DMS114 treated with DMSO at 0.1 percent for 48 hours (cell line): Measurements from ENCODE around the gene HPSE2.
"Not testable (repeated sequence)": the region's sequence is repeated elsewhere in the genome, so short reads cannot be mapped to it uniquely, and the experiment has no call there.

Experiments used
- DNase-seq: peaks from one replicate; lab custom pipeline; 2025; ENCODE audit not compliant: unreplicated experiment; lab: John Stamatoyannopoulos, UW

Gene HPSE2

GRCh38 chr10:99170116-99170675 is 65.5 kb downstream of the HPSE2 start:
- no peak for DNase-seq

- DNase-seq, result no peak
Measured at GRCh38 chr10:99161165-99161564, 74.5 kb downstream of the HPSE2 start.

- DNase-seq, result no peak
Measured at GRCh38 chr10:99143651-99144050, 92.0 kb downstream of the HPSE2 start.

- no peak for DNase-seq
Measured at GRCh38 chr10:99143011-99143410, 92.6 kb downstream of the HPSE2 start.

- DNase-seq, result not testable (repeated sequence)
Measured at GRCh38 chr10:99132897-99133296, 102.8 kb downstream of the HPSE2 start.

GRCh38 chr10:99125879-99126278 is 109.8 kb downstream of the HPSE2 start:
- DNase-seq, result no peak

GRCh38 chr10:99124376-99124775 is 111.3 kb downstream of the HPSE2 start:
- no peak for DNase-seq

- DNase-seq, result no peak
Measured at GRCh38 chr10:99123851-99124250, 111.8 kb downstream of the HPSE2 start.

GRCh38 chr10:99123336-99123735 is 112.3 kb downstream of the HPSE2 start:
- no peak for DNase-seq

- no peak for DNase-seq
Measured at GRCh38 chr10:99119258-99119748, 116.3 kb downstream of the HPSE2 start.

- no peak for DNase-seq
Measured at GRCh38 chr10:99115703-99116102, 119.9 kb downstream of the HPSE2 start.

- no peak for DNase-seq
Measured at GRCh38 chr10:99085358-99085757, 150.3 kb downstream of the HPSE2 start.

GRCh38 chr10:99084161-99084560 is 151.5 kb downstream of the HPSE2 start:
- DNase-seq, result no peak

- no peak for DNase-seq
Measured at GRCh38 chr10:99080275-99080945, 155.2 kb downstream of the HPSE2 start.

- DNase-seq, result no peak
Measured at GRCh38 chr10:99062591-99062990, 173.1 kb downstream of the HPSE2 start.

- no peak for DNase-seq
Measured at GRCh38 chr10:99058762-99059161, 176.9 kb downstream of the HPSE2 start.

- DNase-seq, result no peak
Measured at GRCh38 chr10:99057936-99058690, 177.5 kb downstream of the HPSE2 start.

GRCh38 chr10:99045671-99046070 is 190.0 kb downstream of the HPSE2 start:
- DNase-seq, result no peak

- no peak for DNase-seq
Measured at GRCh38 chr10:99042051-99042771, 193.4 kb downstream of the HPSE2 start.

GRCh38 chr10:99041468-99041867 is 194.2 kb downstream of the HPSE2 start:
- no peak for DNase-seq

GRCh38 chr10:99013885-99014284 is 221.8 kb downstream of the HPSE2 start:
- DNase-seq, result no peak
